ENCODE data around the gene RNF167.
"Not testable (repeated sequence)": the region's sequence is repeated elsewhere in the genome, so short reads cannot be mapped to it uniquely, and the experiment has no call there.

RNF167 gene

DNA sequence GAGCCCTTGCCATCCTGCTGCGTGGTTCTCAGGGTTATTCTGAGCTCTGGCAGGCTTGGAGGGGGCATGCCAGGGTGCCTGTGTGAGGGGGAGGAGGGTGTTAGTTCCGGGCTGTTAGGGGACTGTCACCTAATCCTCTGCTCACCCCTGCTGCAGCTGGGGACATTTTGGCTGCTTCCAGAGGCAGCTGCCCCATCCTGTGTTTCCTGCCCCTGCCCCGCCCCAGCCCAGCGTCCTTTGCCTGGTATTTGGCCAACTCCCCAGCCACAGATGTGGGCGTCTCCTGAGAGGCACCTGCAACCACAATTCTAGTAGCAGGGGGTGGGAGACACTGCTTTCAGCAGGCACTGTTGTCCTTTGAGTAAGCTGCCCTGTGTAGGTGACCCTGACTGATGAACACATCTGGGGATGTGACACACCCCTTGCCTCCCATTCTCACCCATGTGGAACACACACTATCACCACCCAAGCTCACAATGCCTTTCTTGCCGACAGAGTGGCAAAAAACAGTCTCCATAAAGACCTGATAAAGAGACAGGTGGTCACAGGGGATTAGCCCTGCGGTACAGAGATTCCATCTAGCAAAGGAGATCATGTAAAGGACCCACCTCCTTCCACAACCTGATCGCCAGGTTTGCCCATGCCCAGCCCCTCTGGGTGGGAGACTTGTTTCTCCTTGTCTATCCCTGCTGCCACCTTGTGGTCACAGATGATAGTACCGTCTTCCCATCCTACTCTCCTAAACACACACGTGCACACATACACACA lies 36.8 kb upstream of the RNF167 start, which contains the start of gene CHRNE:
TSS of gene CHRNE (minus strand) at position 48 of the 768 bp plus-strand sequence. CDS start at position 13, 35 bp downstream.
- DNase-seq, result peak; percentile 88

- DNase-seq, result not testable (repeated sequence)
Measured at GRCh38 chr17:4906642-4907041, 33.4 kb upstream of the RNF167 start.

DNA sequence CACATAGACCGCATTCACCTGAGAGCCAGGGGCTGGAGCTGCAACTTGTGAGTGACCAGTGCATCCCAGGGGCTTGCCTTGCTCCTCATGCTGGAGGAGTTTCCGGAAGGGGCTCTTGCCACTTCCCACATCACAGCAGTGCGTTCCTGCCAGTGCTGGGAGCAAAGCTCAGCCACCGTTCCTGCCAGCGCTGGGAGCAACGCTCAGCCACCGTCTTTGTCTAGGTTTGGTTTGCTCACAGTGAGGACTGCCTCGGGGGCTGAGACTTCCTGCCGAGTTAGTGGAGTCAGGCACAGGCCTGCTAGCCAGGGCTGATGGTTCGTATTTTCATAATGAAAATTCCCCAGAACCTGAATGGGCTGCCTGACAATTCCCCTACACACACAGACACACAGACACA lies 31.8 kb upstream of the RNF167 start:
- DNase-seq, result peak; percentile 31

DNA sequence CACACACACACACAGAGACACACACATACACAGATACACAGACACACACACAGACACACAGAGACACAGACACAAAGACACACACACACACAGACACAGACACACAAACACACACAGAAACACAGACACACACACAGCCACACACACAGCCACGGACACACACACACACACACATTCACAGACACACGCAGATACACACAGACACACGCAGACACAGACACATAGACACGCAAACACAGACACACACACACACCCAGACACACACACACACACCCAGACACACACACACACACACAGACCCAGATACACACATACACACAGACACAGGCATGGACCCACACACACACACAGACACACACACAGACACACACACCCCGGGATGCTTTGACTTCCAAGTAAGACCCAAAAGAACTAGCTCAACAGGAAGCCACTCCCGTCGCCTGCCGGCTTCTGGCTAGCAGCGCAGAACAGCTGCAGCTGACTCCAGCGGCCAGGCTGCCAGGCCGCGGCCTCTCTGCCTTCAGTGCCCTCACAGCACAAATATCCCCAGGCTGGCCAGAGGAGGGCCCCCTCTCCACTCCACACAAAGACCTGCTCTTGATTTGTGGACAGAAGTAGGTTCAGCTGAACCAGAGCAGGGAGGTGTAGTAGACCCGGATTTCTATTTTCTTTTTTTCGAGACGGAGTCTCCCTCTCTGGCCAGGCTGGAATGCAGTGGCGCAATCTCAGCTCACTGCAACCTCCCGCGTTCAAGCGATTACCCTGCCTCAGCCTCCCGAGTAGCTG lies 31.2 kb upstream of the RNF167 start:
- DNase-seq, result peak; percentile 80

GRCh38 chr17:4913994-4914393 lies 26.1 kb upstream of the RNF167 start:
- no peak for DNase-seq

- not testable (repeated sequence) for DNase-seq
Measured at GRCh38 chr17:4914551-4914950, 25.5 kb upstream of the RNF167 start.

- DNase-seq, result no peak
Measured at GRCh38 chr17:4919511-4920047, 20.5 kb upstream of the RNF167 start.

GRCh38 chr17:4920351-4921048 lies 19.6 kb upstream of the RNF167 start:
- DNase-seq, result no peak

GRCh38 chr17:4921320-4921719 lies 18.7 kb upstream of the RNF167 start:
- no peak for DNase-seq

DNA sequence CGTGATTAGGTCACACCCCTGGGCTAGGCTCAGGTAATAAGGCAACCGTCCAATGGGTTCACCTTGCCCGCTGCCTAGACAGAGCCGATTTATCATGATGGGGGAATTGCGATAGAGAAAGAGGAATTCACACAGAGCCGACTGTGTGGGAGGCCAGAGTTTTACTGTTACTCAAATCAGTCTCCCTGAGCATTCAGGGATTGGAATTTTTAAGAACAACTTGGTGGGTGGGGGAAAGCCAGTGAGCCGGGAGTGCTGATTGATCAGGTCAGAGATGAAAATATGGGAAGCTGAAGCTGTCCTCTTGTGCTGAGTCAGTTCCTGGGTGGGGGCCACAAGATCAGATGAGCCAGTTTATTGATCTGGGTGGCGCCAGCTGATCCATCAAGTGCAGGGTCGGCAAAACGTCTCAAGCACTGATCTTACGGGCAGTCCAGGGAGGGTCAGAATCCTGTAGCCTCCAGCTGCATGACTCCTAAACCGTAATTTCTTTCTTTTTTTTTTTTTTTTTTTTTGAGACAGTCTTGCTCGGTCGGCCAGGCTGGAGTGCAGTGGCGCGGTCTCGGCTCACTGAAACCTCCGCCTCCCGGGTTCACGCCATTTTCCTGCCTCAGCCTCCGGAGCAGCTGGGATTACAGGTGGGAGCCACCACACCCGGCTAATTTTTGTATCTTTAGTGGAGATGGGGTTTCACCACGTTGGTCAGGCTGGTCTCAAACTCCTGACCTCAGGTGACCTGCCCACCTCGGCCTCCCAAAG lies 13.3 kb upstream of the RNF167 start:
- not testable (repeated sequence) for DNase-seq

- DNase-seq, result no peak
Measured at GRCh38 chr17:4928881-4929280, 11.2 kb upstream of the RNF167 start.

- DNase-seq, result no peak
Measured at GRCh38 chr17:4931963-4932362, 8.1 kb upstream of the RNF167 start, which contains the start of gene GP1BA. Gene GP1BA, plus strand, starts transcription at chr17:4932277. Its CDS starts 328 bp downstream, at chr17:4932605.

DNA sequence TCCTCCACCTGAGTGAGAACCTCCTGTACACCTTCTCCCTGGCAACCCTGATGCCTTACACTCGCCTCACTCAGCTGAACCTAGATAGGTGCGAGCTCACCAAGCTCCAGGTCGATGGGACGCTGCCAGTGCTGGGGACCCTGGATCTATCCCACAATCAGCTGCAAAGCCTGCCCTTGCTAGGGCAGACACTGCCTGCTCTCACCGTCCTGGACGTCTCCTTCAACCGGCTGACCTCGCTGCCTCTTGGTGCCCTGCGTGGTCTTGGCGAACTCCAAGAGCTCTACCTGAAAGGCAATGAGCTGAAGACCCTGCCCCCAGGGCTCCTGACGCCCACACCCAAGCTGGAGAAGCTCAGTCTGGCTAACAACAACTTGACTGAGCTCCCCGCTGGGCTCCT lies 7.3 kb upstream of the RNF167 start:
- no peak for DNase-seq

DNA sequence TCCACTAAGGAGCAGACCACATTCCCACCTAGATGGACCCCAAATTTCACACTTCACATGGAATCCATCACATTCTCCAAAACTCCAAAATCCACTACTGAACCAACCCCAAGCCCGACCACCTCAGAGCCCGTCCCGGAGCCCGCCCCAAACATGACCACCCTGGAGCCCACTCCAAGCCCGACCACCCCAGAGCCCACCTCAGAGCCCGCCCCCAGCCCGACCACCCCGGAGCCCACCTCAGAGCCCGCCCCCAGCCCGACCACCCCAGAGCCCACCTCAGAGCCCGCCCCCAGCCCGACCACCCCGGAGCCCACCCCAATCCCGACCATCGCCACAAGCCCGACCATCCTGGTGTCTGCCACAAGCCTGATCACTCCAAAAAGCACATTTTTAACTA lies 6.4 kb upstream of the RNF167 start:
- DNase-seq, result no peak

- DNase-seq, result peak; percentile 36
Measured at GRCh38 chr17:4934173-4934979, 5.7 kb upstream of the RNF167 start.

- no peak for DNase-seq
Measured at GRCh38 chr17:4935650-4936049, 4.4 kb upstream of the RNF167 start.

DNA sequence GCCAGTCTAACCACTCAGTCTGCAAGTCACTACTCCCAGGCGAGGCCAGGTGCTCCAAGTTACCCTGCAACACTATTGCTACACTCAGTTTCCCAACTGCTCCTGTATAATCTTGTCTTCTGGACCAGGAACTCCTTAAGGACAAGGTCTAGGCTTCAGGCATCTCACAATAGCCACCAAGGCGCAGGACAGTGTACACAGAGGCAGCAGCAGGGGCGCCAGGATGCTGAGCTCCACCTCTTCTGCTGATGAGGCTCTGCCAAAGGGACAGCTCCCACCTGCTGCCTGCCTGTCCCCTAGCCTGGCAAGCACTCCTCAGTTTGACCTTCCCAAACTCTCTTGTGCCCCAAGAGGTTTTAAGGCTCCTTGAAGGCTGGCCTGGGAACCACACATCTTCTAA lies 3.6 kb upstream of the RNF167 start:
- DNase-seq, result no peak

DNA sequence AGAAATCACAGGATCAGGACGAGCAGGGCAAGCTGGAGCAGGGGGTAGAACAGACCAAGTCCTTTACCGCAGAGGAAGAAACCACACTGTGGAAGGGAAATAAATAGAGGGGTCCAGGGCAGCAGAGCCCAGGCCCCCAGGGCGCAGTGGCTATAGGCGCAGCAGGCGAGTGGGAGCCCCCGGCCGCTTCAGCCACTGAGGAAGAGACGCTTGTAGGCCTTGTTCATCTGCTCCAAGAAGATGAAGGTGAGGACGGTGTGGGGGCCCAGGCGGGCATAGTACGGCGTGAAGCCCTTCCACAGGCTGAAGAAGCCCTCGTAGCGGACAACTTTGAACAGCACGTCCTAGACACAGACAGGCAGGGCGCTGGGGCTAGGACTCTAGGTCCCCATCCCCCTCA lies 2.5 kb upstream of the RNF167 start:
- no peak for DNase-seq

DNA sequence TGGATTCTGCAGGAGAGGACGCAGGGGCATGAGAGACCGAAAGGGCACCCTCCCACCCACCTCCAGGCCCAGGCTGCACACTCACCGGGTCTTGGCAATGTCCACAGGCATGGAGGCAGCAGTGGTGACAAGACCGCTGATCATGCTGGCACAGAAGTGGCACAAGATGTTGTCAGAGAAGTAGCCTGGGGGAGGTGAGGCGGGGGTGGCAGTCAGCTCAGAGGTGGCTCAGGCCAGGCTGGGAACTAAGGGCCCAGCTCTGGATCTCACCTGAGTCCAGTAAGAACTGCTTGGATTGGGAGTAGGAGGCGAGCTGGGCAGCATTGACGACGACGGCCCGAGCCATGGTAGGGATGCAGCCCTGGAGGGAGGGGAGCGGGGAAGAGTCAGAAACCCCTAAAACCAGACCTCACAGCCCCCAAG lies 2.0 kb upstream of the RNF167 start:
- no peak for DNase-seq

DNA sequence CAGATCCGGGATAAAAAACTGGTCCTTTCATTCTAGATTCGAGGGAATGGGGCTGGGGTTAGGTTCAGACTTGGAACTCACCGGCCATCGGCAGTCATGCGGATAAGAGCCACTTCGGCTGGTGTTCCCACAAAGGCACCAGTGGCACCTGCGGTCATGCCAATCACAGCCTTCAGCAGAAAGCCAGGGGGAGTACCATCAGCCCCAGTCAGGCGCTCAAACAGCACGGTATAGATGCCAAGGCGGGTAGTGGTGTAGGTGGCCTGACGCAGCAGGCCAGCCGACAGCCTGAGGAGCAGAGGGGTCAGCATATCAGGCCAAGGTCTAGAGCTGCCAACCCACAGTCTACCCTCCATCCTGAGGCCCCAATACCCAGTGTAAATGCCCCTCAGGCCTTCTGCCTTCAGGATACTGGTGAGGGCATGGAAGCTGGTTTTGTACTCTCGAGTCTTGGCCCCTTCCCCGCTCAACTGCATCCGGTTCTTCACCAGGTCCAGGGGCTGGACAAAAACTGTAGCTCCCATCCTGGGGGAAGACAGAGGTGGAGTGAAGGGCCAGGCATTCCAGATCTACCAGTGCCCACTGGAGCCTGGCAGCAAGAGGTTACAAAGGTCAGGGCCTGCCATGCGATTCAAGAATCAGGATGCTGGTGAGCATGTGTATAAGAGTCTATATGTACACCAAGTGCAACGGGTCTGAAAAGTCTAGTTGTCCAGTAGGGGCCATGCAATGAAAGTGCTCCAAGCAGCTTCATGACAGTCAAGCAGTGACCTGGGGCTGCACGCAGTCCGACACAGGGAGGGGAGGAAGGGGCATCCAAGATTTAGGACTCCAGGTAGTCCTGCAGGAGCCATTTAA lies 1.2 kb upstream of the RNF167 start:
- no peak for DNase-seq

- peak; percentile 42 for DNase-seq
Measured at GRCh38 chr17:4939546-4939795, 597 bp upstream of the RNF167 start.

All from stimulated activated CD4-positive, alpha-beta T cell treated with anti-CD3 and anti-CD28 coated beads, Interleukin-15, amount 100 ng/mL, for 24 hours (primary cell).